Measurements from ENCODE around the gene ANKRD33B.
"Not testable (repeated sequence)": the region's sequence is repeated elsewhere in the genome, so short reads cannot be mapped to it uniquely, and the experiment has no call there.

ANKRD33B gene

GRCh38 chr5:10621832-10622231 lies 58.0 kb downstream of the ANKRD33B start:
- FAIRE-seq, result no peak

DNA sequence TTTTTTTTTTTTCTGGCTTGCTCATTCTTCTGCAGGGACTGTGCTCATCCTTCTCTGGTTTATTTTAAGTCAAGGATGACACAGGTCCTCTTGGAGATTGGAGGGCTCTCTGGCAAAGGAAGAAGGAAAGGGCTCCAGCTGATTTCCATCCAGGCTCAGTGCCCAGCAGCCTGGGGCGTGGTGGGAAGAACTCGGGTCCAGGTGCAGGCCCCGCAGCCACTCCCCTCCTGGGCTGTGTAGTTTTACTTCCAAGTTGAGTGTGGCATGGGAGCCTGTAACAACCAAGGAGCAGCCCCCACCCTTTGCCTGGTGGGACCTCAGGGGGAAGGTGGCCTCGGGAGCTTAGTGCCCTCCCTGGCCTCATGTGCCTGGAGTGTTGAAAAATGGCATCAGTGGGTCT lies 58.9 kb downstream of the ANKRD33B start:
- FAIRE-seq, result no peak

GRCh38 chr5:10623305-10623910 lies 59.5 kb downstream of the ANKRD33B start:
- no peak for FAIRE-seq

DNA sequence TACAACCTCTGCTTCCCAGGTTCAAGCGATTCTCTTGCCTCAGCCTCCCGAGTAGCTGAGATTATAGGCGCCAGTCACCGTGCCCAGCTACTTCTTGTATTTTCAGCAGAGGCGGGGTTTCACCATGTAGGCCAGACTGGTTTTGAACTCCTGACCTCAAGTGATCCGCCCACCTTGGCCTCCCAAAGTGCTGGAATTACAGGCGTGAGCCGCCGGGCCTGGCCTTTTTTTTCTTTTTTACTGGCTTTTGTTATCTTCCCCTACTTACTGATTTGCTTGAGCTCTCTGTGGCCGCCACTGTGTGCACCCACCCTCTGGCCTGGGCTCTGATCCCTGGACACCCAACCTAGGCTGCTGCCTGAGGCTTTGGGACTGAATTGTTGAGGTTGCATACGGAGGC lies 60.3 kb downstream of the ANKRD33B start:
- no peak for FAIRE-seq

DNA sequence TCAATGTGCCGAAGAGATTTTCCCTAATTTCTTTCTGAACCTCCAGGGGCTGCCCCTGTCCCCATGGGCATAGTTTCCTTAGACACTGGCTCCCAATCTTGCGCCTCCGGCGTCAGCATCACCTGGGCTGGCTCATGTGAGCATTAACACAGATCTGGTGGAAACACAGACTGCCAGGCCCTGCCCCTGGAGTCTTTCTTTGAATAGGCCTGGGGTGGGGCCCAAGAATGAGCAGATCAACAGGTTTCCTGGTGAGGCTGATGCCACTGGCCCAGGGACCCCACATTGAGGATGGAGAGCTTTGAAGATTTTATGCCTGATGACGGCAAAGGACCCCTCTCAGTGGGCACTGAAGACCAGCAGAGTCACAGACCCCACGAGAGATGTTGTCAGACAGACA lies 60.8 kb downstream of the ANKRD33B start:
- no peak for FAIRE-seq

- no peak for FAIRE-seq
These were observed 62.0 kb downstream of the ANKRD33B start for GRCh38 chr5:10625700-10626472.

- no peak for FAIRE-seq
These were observed 62.7 kb downstream of the ANKRD33B start for GRCh38 chr5:10626473-10627013.

GRCh38 chr5:10627160-10627701 lies 63.4 kb downstream of the ANKRD33B start:
- no peak for FAIRE-seq

- FAIRE-seq, result no peak
These were observed 64.7 kb downstream of the ANKRD33B start for GRCh38 chr5:10628601-10629000.

- FAIRE-seq, result no peak
These were observed 65.8 kb downstream of the ANKRD33B start for GRCh38 chr5:10629682-10630081.

GRCh38 chr5:10630126-10630525 lies 66.3 kb downstream of the ANKRD33B start:
- FAIRE-seq, result no peak

- FAIRE-seq, result not testable (repeated sequence)
These were observed 66.9 kb downstream of the ANKRD33B start for GRCh38 chr5:10630744-10631143.

DNA sequence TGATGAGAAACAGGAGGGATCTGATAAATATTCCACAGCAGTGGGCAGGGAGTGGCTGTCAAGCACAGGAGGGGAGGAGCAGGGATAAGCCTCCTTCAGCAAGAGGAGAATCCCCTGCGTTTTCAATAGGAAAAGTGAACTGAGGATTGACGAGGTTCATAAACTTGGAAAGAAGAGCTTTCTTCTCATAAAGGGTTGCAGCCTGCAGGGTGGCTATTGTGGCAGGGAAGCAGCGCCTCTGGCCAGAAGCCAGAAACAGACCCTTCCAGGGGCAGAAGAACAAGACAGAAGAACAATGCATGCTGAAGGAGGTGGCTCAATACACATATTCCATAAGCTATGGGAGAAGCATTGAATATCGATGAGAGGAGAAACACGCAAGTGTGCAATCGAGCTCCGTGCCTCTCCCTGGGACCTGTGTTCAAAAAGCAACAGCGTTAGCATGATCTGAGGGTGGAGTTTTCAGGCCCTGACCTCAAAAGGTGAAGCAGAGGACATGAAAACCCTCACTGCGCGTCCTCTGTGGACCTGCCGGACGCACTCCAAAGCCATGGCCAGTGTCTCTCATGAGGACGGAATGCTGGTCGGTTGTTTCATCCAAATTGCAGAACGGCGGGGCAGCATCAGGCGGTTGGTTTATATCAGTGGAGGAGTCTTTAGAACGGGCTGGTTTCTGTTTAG lies 67.6 kb downstream of the ANKRD33B start:
- no peak for FAIRE-seq

DNA sequence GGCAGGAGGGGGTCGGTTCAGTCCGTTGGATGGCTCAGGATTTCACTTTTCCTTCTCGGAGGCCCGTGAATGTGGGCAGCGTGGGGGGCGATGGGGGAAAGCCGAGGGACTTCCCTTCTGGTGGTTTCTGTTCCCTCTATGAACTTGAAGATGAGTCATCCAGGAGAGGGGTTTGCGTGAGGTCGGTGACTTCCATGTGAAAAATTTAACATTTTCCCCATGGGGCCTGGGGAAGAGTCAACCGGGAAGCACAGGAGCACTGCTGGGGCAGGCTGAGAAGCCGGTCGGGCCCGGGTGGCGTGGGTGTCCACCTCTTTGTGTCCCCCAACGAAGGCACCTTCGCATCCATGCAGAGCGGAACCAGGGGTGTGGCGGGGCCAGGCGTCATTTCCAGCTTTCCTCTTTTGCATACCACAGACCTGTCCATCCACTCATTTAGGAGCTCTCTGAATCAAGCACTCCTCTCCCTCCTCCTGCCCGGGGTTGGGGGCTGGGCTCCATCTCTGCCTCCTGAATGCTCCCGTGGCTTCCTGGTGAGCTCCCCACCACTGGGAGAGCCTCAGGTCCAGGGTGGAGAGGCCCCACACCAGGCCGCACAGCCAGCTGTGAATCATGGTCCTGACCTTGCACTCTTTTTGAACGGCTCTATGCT lies 68.4 kb downstream of the ANKRD33B start:
- FAIRE-seq, result no peak

GRCh38 chr5:10633271-10634049 lies 69.6 kb downstream of the ANKRD33B start:
- FAIRE-seq, result no peak

DNA sequence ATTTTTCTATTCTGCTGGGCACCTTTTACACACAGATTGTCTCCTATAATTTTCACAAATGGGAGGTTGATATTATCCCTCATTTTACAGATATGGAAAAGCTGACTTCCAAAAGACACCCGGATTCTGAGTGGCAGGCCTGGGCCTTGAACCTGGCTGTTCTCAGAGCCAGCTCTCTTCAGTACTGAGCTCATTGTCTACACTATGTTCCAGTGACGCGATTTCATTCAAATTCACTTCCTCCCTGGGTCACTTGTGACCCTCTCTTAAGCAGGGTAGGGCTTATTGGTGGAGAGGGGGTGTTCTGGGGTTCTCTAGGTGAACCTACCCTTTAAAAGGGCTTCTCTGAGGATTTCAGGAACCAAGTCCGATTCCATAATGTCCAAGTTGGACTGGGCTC lies 70.2 kb downstream of the ANKRD33B start:
- FAIRE-seq, result no peak

DNA sequence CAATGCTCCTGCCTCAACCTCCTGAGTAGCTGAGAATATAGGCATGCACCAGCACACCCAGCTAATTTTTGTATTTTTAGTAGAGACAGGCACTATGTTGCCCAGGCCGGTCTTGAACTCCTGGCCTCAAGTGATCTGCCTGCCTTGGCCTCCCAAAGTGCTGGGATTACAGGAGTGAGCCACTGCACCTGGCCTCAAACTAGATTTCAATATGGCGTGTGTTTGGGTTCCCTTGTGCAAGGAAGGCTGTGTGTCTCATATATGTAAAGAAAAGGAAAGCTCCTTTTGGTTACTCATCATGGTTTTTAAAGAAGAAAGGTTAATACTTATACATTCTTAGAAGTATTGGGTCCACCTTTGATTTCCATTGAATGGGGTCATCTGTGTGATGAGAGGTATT lies 70.7 kb downstream of the ANKRD33B start:
- no peak for FAIRE-seq

DNA sequence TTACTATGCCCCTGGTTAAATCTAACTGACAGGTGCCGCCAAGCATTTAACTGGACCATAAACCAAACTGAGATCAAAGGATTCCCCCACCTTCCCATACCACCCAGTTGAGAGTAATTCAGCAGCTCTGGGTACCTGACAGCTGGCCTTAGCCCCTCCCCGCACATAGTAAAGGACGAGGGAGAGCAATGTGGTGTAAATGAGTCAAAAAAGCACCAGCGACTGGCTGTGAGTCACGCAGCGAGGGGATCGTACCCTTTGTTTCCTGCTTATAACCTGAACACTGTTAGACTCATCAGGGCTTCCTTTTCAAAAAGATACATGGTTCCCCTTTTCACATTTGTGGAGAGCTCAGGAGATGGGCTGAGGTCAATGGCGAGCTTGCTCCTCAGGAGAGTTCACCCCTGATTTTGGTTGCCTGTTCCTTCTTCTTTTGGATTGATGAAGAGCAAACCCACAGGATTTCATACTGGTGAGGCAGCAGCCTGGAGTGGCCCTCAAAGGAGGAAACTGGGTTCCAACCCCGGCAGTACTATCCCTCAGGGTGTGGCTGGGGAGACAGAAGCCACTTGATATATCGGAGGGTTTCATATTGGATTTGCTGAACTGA lies 71.5 kb downstream of the ANKRD33B start:
- no peak for FAIRE-seq

DNA sequence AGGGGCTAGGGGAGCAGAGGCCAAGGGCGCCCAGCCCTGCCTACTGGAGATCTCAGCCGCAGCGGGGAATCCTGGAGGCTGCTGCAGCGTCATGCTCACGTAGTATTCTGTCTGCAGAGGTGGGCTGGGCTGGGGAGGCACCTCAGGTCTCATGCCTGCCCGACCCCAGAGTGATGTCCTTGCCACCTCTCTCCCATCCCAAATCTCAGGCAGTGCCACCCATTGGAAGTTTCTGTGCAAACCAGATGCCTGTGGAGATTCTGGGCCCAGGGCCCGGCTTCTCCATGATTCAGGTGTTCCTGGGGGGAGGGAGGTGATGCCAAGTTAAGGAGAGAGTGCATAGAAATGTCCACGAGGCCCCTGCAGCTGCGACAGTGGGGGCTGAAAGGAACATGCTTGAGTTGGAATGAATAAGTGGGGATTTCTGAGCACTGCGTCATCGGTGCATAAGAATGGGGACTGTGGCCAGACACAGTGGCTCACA lies 72.0 kb downstream of the ANKRD33B start:
- no peak for FAIRE-seq

DNA sequence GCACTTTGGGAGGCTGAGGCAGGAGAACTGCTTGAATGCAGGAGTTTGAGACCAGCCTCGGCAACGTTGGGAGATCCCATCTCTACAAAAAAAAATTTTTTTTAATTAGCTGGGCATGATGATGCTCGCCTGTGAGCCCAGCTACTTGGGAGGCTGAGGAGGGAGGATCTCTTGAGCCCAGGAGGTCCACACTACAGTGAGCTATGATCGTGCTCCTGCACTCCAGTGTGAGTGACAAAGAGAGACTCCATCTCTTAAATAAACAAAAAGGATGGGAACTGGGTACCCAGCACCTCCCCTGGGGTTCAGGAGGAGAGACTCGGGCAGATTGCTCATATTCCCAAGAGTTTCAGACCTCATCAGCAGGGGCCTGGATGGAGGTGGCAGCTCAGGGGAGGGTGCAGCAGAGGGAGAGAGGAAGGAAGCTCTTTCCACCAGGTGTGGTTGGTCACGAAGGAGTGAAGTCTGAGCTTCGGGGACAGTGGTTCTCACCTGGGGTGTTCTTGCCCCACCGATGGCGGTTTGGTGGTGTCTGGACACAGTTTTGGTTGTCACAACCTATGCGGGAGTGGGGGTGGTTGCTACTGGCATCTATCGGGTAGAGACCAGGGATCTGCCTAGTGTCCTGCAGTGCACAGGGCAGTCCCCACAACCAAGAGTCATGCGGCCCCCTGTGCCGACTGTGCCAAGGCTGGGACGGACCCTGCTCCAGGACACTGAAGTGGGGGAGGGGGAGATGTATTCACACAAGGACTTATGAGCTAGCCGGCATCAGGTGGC lies 72.7 kb downstream of the ANKRD33B start:
- no peak for FAIRE-seq

- no peak for FAIRE-seq
These were observed 74.1 kb downstream of the ANKRD33B start for GRCh38 chr5:10637944-10638343.
